Mucosa of descending colon (tissue), 3 donors: Measurements from ENCODE around the gene HPS1. TPM values are rescaled to one million over a fixed set of nuclear protein-coding genes. Genes with fewer than 3 reads are reported as not detected.

Source experiments
- ATAC-seq: fragments of 200-7000 bp; cut with Tn5 transposase; one replicate; pipeline ENCODE4 v1.9.1; 2020; ENCODE audit warnings: mild to moderate bottlenecking, moderate library complexity
- DNase-seq, 3 donors: peaks; one replicate each; pipeline ENCODE4 v3.0.0-alpha.2; 2020
- H3K36me3 ChIP-seq: fragments of 200-600 bp; one replicate; pipeline ENCODE4 v1.8.0; 2021; ENCODE audit warnings: low read depth, mild to moderate bottlenecking
- H3K4me1 ChIP-seq: fragments of 200-600 bp; one replicate; pipeline ENCODE4 v1.8.0; 2021; ENCODE audit warnings: low read depth, mild to moderate bottlenecking
- H3K4me3 ChIP-seq: fragments of 200-600 bp; one replicate; pipeline ENCODE4 v1.8.0; 2021; ENCODE audit warnings: mild to moderate bottlenecking
- H3K9me3 ChIP-seq: fragments of 200-600 bp; one replicate; pipeline ENCODE4 v1.8.0; 2021; ENCODE audit warnings: mild to moderate bottlenecking
- CTCF ChIP-seq: fragments of 200-600 bp; IDR thresholded peaks from one replicate; pipeline ENCODE4 v1.8.0; 2022; ENCODE audit warnings: antibody characterized with exemption, mild to moderate bottlenecking
- intact Hi-C, 2 donors: fragments of 100-400 bp; cut with DNase I in 1 of 2; cut with micrococcal nuclease in 1 of 2; formaldehyde crosslinking; loops; one replicate each; pipeline versions ENCODE4 v1.11.0 to v1.11.1; 2022; cut with DNase I, micrococcal nuclease
- total RNA-seq, 3 donors: library from RNA; stranded (reverse); fragmentation: NEBNext Ultra II Directional in 2 of 3; extraction: Animal tissue kit (Norgen Biotek cat#: 25700) in 2 of 3; gene quantifications; one replicate each; pipeline versions ENCODE4 v1.2.1 to v1.2.4, GENCODE V29; 2021 to 2023
- donor health status: DM: no; HTN: no; CAD: no; lungs with moderate emphysema.
- donor health status: DM: no; HTN: no; CAD: no.
- donor health status: DM: no; HTN: yes; CAD: no.

The HPS1 gene
- total RNA-seq, 3 donors from 2014 or later: 80.9 to 101 (median 85.4) TPM

- H3K4me3 ChIP-seq: no peak overlapping the region
- no peaks in the 10 kb centered on the region for H3K9me3 ChIP-seq
- peaks cover 15% of the 10 kb centered on the region for H3K4me1 ChIP-seq
- intact Hi-C loops: no loop called here
- ATAC-seq (no peak), DNase-seq (peak in 1 of 3 donors; percentile 44)
- TF ChIP-seq CTCF: no peak
- no peaks in the 10 kb centered on the region for H3K36me3 ChIP-seq
These were observed 41.3 kb downstream of the HPS1 start for GRCh38 chr10:98405422-98405821.

- Histone ChIP-seq H3K4me3 (no peak overlapping the region), H3K4me1 (peaks cover 15% of the 10 kb centered on the region), H3K9me3 (no peaks in the 10 kb centered on the region), H3K36me3 (no peaks in the 10 kb centered on the region)
- TF ChIP-seq CTCF: no peak
- intact Hi-C loops: no loop called here
- DNase-seq: no peak
- ATAC-seq: peak; percentile 65
These were observed 42.0 kb downstream of the HPS1 start for GRCh38 chr10:98404571-98405359.

GRCh38 chr10:98403812-98404504 lies 42.8 kb downstream of the HPS1 start:
- no peaks in the 10 kb centered on the region for H3K9me3 ChIP-seq
- no peak for DNase-seq

GRCh38 chr10:98402931-98403718 lies 43.6 kb downstream of the HPS1 start:
- Histone ChIP-seq H3K36me3 (no peaks in the 10 kb centered on the region), H3K9me3 (no peaks in the 10 kb centered on the region), H3K4me3 (no peak overlapping the region), H3K4me1 (peaks cover 15% of the 10 kb centered on the region)
- ATAC-seq: peak; percentile 41
- peak in 1 of 3 donors; percentile 43 for DNase-seq
- intact Hi-C loops: no loop called here
- no peak for TF ChIP-seq CTCF

More at GRCh38 chr10:98403812-98404504, 42.8 kb downstream of the HPS1 start:
- no peak for TF ChIP-seq CTCF
- ATAC-seq: peak; percentile 49
- no peak overlapping the region for H3K4me3 ChIP-seq
- intact Hi-C loops: no loop called here
- no peaks in the 10 kb centered on the region for H3K36me3 ChIP-seq
- peaks cover 15% of the 10 kb centered on the region for H3K4me1 ChIP-seq

GRCh38 chr10:98402478-98402877 lies 44.3 kb downstream of the HPS1 start:
- DNase-seq (no peak), ATAC-seq (no peak)
- TF ChIP-seq CTCF: no peak
- H3K4me1 ChIP-seq: peaks cover 15% of the 10 kb centered on the region
- H3K36me3 ChIP-seq: no peaks in the 10 kb centered on the region
- intact Hi-C loops: no loop called here
- no peaks in the 10 kb centered on the region for H3K9me3 ChIP-seq
- H3K4me3 ChIP-seq: no peak overlapping the region
